ENCODE data around the gene CCDC200. TPM values are rescaled to one million over a fixed set of nuclear protein-coding genes. Genes with fewer than 3 reads are reported as not detected.

Gene CCDC200
- total and polyA plus RNA-seq, 2 of the 13 experiments (the other 11 are each of a cell fraction or from before 2014, with no cell fraction given), result not detected

DNA sequence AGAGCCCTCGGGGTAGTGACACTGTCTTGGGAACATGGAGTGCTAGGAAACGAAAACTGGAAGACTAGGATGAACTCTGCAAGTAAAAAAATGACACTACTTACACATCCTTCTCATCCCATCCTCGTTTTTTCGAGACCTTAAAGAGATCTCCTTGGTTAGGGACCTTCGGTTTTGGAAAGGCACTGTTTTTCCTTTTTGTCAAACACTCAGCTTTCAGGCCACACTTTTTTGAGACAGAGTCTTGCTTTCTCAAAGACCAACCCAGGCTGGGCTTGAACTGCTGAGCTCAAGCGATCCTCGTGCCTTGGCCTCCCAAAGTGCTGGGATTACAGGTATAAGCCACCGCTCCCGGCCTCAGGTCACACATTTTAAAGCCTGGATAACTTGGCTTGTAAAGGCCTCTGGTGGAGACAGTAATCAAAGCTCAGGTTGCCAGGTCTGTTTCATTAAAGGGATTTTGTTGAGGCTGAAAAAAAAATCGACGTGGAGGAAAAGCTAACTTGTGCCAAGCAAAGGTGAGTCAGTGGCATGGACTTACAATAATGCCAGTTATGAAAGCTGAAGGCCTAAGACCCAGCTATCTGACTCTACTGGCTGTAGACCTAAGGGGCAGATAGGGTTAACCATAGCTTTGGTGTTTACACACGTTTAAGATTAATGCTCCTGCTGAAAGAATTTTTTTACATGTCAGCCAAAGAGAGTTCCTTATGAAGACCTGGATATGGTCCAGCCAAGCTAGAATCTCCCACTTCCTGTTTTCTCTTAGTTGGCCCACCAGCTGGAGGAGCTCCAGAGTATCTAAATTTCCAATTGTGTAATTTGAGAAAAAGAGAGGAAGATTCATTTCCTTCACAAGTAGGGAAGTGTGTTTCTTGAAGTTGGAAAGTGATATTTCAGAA, 56.6 kb downstream of the CCDC200 start (continued):
- TF ChIP-seq TBX2 (CRISPR knock-in tag; IDR thresholded peaks at IDR 0.05; ENCODE audit: borderline replicate concordance) (no peak), ZNF10 (CRISPR knock-in tag; IDR thresholded peaks at IDR 0.05; ENCODE audit: borderline replicate concordance, low read depth) (no peak), ZNF737 (CRISPR knock-in tag; IDR thresholded peaks at IDR 0.05; ENCODE audit: borderline replicate concordance) (no peak), ZNF234 (CRISPR knock-in tag; conservative IDR thresholded peaks at IDR 0.05) (no peak), SIX4 (CRISPR knock-in tag; IDR thresholded peaks at IDR 0.05) (no peak), ZNF598 (CRISPR knock-in tag; IDR thresholded peaks at IDR 0.05; ENCODE audit: borderline replicate concordance) (no peak), ZMAT3 (CRISPR knock-in tag; conservative IDR thresholded peaks at IDR 0.05) (0 out of 2 replicates have a peak, but pooled peaks have one; percentile 54), NFE2L2 (IDR thresholded peaks at IDR 0.05; ENCODE audit: low read length) (no peak), MXD4 (CRISPR knock-in tag; IDR thresholded peaks at IDR 0.05) (0 out of 2 replicates have a peak, but pooled peaks have one; percentile 30), BHLHE40 (IDR thresholded peaks at IDR 0.05; ENCODE audit: low read length) (no peak), ZFAT (CRISPR knock-in tag; conservative IDR thresholded peaks at IDR 0.05) (0 out of 2 replicates have a peak, but pooled peaks have one; percentile 28), GZF1 (CRISPR knock-in tag; IDR thresholded peaks at IDR 0.05) (no peak), WIZ (CRISPR knock-in tag; IDR thresholded peaks at IDR 0.05) (no peak), AKAP8 (CRISPR knock-in tag; IDR thresholded peaks at IDR 0.05) (no peak), ZNF501 (CRISPR knock-in tag; IDR thresholded peaks at IDR 0.05) (no peak)
- TF ChIP-seq, protein P1, sequence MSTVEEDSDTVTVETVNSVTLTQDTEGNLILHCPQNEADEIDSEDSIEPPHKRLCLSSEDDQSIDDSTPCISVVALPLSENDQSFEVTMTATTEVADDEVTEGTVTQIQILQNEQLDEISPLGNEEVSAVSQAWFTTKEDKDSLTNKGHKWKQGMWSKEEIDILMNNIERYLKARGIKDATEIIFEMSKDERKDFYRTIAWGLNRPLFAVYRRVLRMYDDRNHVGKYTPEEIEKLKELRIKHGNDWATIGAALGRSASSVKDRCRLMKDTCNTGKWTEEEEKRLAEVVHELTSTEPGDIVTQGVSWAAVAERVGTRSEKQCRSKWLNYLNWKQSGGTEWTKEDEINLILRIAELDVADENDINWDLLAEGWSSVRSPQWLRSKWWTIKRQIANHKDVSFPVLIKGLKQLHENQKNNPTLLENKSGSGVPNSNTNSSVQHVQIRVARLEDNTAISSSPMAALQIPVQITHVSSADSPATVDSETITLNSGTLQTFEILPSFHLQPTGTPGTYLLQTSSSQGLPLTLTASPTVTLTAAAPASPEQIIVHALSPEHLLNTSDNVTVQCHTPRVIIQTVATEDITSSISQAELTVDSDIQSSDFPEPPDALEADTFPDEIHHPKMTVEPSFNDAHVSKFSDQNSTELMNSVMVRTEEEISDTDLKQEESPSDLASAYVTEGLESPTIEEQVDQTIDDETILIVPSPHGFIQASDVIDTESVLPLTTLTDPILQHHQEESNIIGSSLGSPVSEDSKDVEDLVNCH (CRISPR knock-in tag; IDR thresholded peaks at IDR 0.05), result no peak
- TF ChIP-seq, protein P2, sequence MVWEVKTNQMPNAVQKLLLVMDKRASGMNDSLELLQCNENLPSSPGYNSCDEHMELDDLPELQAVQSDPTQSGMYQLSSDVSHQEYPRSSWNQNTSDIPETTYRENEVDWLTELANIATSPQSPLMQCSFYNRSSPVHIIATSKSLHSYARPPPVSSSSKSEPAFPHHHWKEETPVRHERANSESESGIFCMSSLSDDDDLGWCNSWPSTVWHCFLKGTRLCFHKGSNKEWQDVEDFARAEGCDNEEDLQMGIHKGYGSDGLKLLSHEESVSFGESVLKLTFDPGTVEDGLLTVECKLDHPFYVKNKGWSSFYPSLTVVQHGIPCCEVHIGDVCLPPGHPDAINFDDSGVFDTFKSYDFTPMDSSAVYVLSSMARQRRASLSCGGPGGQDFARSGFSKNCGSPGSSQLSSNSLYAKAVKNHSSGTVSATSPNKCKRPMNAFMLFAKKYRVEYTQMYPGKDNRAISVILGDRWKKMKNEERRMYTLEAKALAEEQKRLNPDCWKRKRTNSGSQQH (CRISPR knock-in tag; IDR thresholded peaks at IDR 0.05; ENCODE audit: low read depth), result no peak
- TF ChIP-seq, protein P3, sequence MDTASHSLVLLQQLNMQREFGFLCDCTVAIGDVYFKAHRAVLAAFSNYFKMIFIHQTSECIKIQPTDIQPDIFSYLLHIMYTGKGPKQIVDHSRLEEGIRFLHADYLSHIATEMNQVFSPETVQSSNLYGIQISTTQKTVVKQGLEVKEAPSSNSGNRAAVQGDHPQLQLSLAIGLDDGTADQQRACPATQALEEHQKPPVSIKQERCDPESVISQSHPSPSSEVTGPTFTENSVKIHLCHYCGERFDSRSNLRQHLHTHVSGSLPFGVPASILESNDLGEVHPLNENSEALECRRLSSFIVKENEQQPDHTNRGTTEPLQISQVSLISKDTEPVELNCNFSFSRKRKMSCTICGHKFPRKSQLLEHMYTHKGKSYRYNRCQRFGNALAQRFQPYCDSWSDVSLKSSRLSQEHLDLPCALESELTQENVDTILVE (CRISPR knock-in tag; IDR thresholded peaks at IDR 0.05), result no peak
- TF ChIP-seq, protein P4, sequence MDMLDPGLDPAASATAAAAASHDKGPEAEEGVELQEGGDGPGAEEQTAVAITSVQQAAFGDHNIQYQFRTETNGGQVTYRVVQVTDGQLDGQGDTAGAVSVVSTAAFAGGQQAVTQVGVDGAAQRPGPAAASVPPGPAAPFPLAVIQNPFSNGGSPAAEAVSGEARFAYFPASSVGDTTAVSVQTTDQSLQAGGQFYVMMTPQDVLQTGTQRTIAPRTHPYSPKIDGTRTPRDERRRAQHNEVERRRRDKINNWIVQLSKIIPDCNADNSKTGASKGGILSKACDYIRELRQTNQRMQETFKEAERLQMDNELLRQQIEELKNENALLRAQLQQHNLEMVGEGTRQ (IDR thresholded peaks at IDR 0.05; ENCODE audit: low read depth, low read length), result no peak
- TF ChIP-seq, protein P4 (CRISPR knock-in tag; IDR thresholded peaks at IDR 0.05; ENCODE audit: borderline replicate concordance), result no peak
- TF ChIP-seq, protein P5, sequence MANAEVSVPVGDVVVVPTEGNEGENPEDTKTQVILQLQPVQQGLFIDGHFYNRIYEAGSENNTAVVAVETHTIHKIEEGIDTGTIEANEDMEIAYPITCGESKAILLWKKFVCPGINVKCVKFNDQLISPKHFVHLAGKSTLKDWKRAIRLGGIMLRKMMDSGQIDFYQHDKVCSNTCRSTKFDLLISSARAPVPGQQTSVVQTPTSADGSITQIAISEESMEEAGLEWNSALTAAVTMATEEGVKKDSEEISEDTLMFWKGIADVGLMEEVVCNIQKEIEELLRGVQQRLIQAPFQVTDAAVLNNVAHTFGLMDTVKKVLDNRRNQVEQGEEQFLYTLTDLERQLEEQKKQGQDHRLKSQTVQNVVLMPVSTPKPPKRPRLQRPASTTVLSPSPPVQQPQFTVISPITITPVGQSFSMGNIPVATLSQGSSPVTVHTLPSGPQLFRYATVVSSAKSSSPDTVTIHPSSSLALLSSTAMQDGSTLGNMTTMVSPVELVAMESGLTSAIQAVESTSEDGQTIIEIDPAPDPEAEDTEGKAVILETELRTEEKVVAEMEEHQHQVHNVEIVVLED (CRISPR knock-in tag; IDR thresholded peaks at IDR 0.05; ENCODE audit: borderline replicate concordance), result no peak

All from HepG2 (cell line).